ENCODE data around the gene AMT. TPM values are rescaled to one million over a fixed set of nuclear protein-coding genes. Genes with fewer than 3 reads are reported as not detected.

AMT gene
- total RNA-seq, 2 donors from 2014 or later: 10.9 to 27.7 TPM

GRCh38 chr3:49412632-49413337, 9.5 kb downstream of the AMT start:
- no peak for TF ChIP-seq POLR2A (IDR thresholded peaks at IDR 0.05)
- no peak for TF ChIP-seq CTCF (IDR thresholded peaks at IDR 0.05)
- intact Hi-C loops (cut with DNase I): no loop called here
- WGBS, 2 donors: 14 to 28% methylated on average over 6 to 16 of the region's 16 CpGs
- Histone ChIP-seq H3K27me3 (no peaks in the 10 kb centered on the region), H3K27ac (peak overlapping the region; percentile 75 to 99 (median 88)), H3K36me3 (replicated peaks in 1 of 2; ENCODE audit: insufficient read depth in 1 of 2, low read depth in 2 of 2) (no peaks in the 10 kb centered on the region), H3K9me3 (no peaks in the 10 kb centered on the region), H3K4me1 (peaks cover 51% of the 10 kb centered on the region), H3K4me3 (peak overlapping the region; percentile 46 to 69)
- DNase-seq (no peak), ATAC-seq (no peak)

- Histone ChIP-seq H3K27me3 (no peaks in the 10 kb centered on the region), H3K4me1 (peaks cover 56% of the 10 kb centered on the region), H3K9me3 (no peaks in the 10 kb centered on the region), H3K27ac (peak within 1 kb of the TSS; percentile 93 to 99 (median 96)), H3K4me3 (peak within 1 kb of the TSS; percentile 69 to 79), H3K36me3 (replicated peaks in 1 of 2; ENCODE audit: insufficient read depth in 1 of 2, low read depth in 2 of 2) (no peaks in the 10 kb centered on the region)
- ATAC-seq: peak; percentile 92
- peak; percentile 99 to 100 (median 100) for DNase-seq
- intact Hi-C loops (cut with DNase I): no loop called here
- TF ChIP-seq POLR2A (IDR thresholded peaks at IDR 0.05): peak; percentile 94 to 98 (median 98)
- TF ChIP-seq CTCF (IDR thresholded peaks at IDR 0.05): no peak
- 0% methylated on average over 12 to 62 of the region's 62 CpGs for WGBS, 2 donors
Observed at GRCh38 chr3:49411968-49412631, 10.2 kb downstream of the AMT start, which contains the start of the genes RHOA and TCTA. Gene RHOA (minus strand): TSS chr3:49411976. CDS start chr3:49375589, 36,387 bp downstream. Gene TCTA (plus strand): TSS chr3:49412423. CDS start chr3:49412427, 4 bp downstream.

- WGBS, 2 donors: 0 to 1% methylated on average over 6 to 44 of the region's 59 CpGs
- TF ChIP-seq CTCF (IDR thresholded peaks at IDR 0.05): peak in 2 of 7 experiments; percentile 20 to 35
- no peak for TF ChIP-seq POLR2A (IDR thresholded peaks at IDR 0.05)
- Histone ChIP-seq H3K4me3 (peak overlapping the region; percentile 24 to 79), H3K27me3 (no peaks in the 10 kb centered on the region), H3K36me3 (replicated peaks in 1 of 2; ENCODE audit: insufficient read depth in 1 of 2, low read depth in 2 of 2) (no peaks in the 10 kb centered on the region), H3K4me1 (peaks cover 60% of the 10 kb centered on the region), H3K9me3 (no peaks in the 10 kb centered on the region), H3K27ac (peak overlapping the region; percentile 93 to 99 (median 96))
- peak; percentile 24 for ATAC-seq
- DNase-seq: peak; percentile 60 to 69 (median 65)
- intact Hi-C loops (cut with DNase I): no loop called here
Observed at GRCh38 chr3:49411535-49411967, 10.7 kb downstream of the AMT start.

GRCh38 chr3:49410846-49411534, 11.3 kb downstream of the AMT start:
- no peaks in the 10 kb centered on the region for H3K36me3 ChIP-seq (replicated peaks in 1 of 2; ENCODE audit: insufficient read depth in 1 of 2, low read depth in 2 of 2)
- ATAC-seq (no peak), DNase-seq (no peak)
- no peaks in the 10 kb centered on the region for H3K27me3 ChIP-seq
- intact Hi-C loops (cut with DNase I): no loop called here
- WGBS, 2 donors: 0 to 1% methylated on average over 33 of the region's 33 CpGs
- H3K27ac ChIP-seq: peak overlapping the region; percentile 93 to 99 (median 96)
- no peak for TF ChIP-seq POLR2A (IDR thresholded peaks at IDR 0.05)
- TF ChIP-seq CTCF (IDR thresholded peaks at IDR 0.05): no peak
- peak overlapping the region; percentile 24 to 79 for H3K4me3 ChIP-seq
- no peaks in the 10 kb centered on the region for H3K9me3 ChIP-seq
- H3K4me1 ChIP-seq: peaks cover 66% of the 10 kb centered on the region
